ENCODE data around the gene PLS3. TPM values are rescaled to one million over a fixed set of nuclear protein-coding genes. Genes with fewer than 3 reads are reported as not detected.
"Not testable (repeated sequence)": the region's sequence is repeated elsewhere in the genome, so short reads cannot be mapped to it uniquely, and the experiment has no call there.

Gene PLS3
- total and polyA plus RNA-seq, 3 donors from 2014 or later: 26.6 to 49.2 (median 35.4) TPM

GRCh38 chrX:115535844-115536243, 25.1 kb upstream of the PLS3 start:
- WGBS, 2 donors: 44 to 76% methylated on average over 1 of the region's 1 CpG
- TF ChIP-seq POLR2A (IDR thresholded peaks at IDR 0.05): no peak
- TF ChIP-seq CTCF (IDR thresholded peaks at IDR 0.05): no peak

GRCh38 chrX:115539841-115540240, 21.1 kb upstream of the PLS3 start:
- H3K27me3 ChIP-seq: no peaks in the 10 kb centered on the region
- 85 to 87% methylated on average over 2 of the region's 2 CpGs for WGBS, 2 donors
- intact Hi-C loops (cut with DNase I; ENCODE audit: low total_unique reads): no loop called here
- H3K4me1 ChIP-seq: no peaks in the 10 kb centered on the region
- no peak for DNase-seq
- H3K4me3 ChIP-seq: no peak overlapping the region
- H3K27ac ChIP-seq: no peak overlapping the region
- H3K36me3 ChIP-seq (ENCODE audit: low read depth, missing control alignments): no peaks in the 10 kb centered on the region
- H3K9me3 ChIP-seq: no peaks in the 10 kb centered on the region
- TF ChIP-seq CTCF (IDR thresholded peaks at IDR 0.05): no peak
- no peak for TF ChIP-seq POLR2A (IDR thresholded peaks at IDR 0.05)

More at GRCh38 chrX:115535844-115536243, 25.1 kb upstream of the PLS3 start:
- intact Hi-C loops (cut with DNase I; ENCODE audit: low total_unique reads): no loop called here
- no peak overlapping the region for H3K27ac ChIP-seq
- no peak overlapping the region for H3K4me3 ChIP-seq
- no peaks in the 10 kb centered on the region for H3K27me3 ChIP-seq
- no peak for DNase-seq
- H3K4me1 ChIP-seq: no peaks in the 10 kb centered on the region
- H3K36me3 ChIP-seq (ENCODE audit: low read depth, missing control alignments): no peaks in the 10 kb centered on the region
- no peaks in the 10 kb centered on the region for H3K9me3 ChIP-seq

- H3K9me3 ChIP-seq; H3K27me3 ChIP-seq; H3K36me3 ChIP-seq (ENCODE audit: low read depth, missing control alignments); DNase-seq; intact Hi-C loops (cut with DNase I; ENCODE audit: low total_unique reads); H3K4me1 ChIP-seq; H3K27ac ChIP-seq; H3K4me3 ChIP-seq: not testable (repeated sequence)
- 78 to 81% methylated on average over 7 to 10 of the region's 10 CpGs for WGBS, 2 donors
These were observed 19.9 kb upstream of the PLS3 start for GRCh38 chrX:115541045-115541444.

GRCh38 chrX:115547448-115547847, 13.5 kb upstream of the PLS3 start:
- no peaks in the 10 kb centered on the region for H3K9me3 ChIP-seq
- H3K4me1 ChIP-seq: no peaks in the 10 kb centered on the region
- no peak overlapping the region for H3K27ac ChIP-seq
- no peaks in the 10 kb centered on the region for H3K36me3 ChIP-seq (ENCODE audit: low read depth, missing control alignments)
- WGBS, 2 donors: 83 to 92% methylated on average over 2 of the region's 2 CpGs
- H3K27me3 ChIP-seq: no peaks in the 10 kb centered on the region
- DNase-seq: no peak
- TF ChIP-seq POLR2A (IDR thresholded peaks at IDR 0.05): no peak
- TF ChIP-seq CTCF (IDR thresholded peaks at IDR 0.05): no peak
- H3K4me3 ChIP-seq: no peak overlapping the region
- intact Hi-C loops (cut with DNase I; ENCODE audit: low total_unique reads): no loop called here

- Histone ChIP-seq H3K4me3 (no peak overlapping the region), H3K27ac (no peak overlapping the region), H3K27me3 (no peaks in the 10 kb centered on the region), H3K36me3 (ENCODE audit: low read depth, missing control alignments) (no peaks in the 10 kb centered on the region), H3K9me3 (no peaks in the 10 kb centered on the region), H3K4me1 (no peaks in the 10 kb centered on the region)
- intact Hi-C loops (cut with DNase I; ENCODE audit: low total_unique reads): no loop called here
- DNase-seq: no peak
- TF ChIP-seq POLR2A (IDR thresholded peaks at IDR 0.05) (no peak), CTCF (IDR thresholded peaks at IDR 0.05) (no peak)
- 91 to 97% methylated on average over 3 of the region's 3 CpGs for WGBS, 2 donors
These were observed 12.0 kb upstream of the PLS3 start for GRCh38 chrX:115549008-115549407.
